Frontal cortex (tissue), 4 donors: Measurements from ENCODE around the gene ATP5MK. TPM values are rescaled to one million over a fixed set of nuclear protein-coding genes. Genes with fewer than 3 reads are reported as not detected.
"Not testable (repeated sequence)": the region's sequence is repeated elsewhere in the genome, so short reads cannot be mapped to it uniquely, and the experiment has no call there.

Experiments used
- DNase-seq, 2 donors: peaks; one replicate each; pipeline ENCODE4 v3.0.0; 2012; ENCODE audit warnings: low spot score in 2 of 2
- FAIRE-seq: peaks from 2 replicates; lab custom pipeline; 2012; peaks lifted over from hg19 to GRCh38; lab: Jason Lieb, UNC
- total RNA-seq: library from RNA; depleted of rRNA; stranded (reverse); fragments of >200 nt; gene quantifications from one replicate; pipeline ENCODE4 v1.2.3, GENCODE V29; 2014
- donor health status: control.
- donor health status: control.
- donor health status: control.

Gene ATP5MK
- total RNA-seq, 1 donor from 2014 or later: 181 TPM

- FAIRE-seq: no peak
Measured at GRCh38 chr10:103413564-103413963, 17.3 kb upstream of the ATP5MK start.

GRCh38 chr10:103397191-103397825, 1.0 kb upstream of the ATP5MK start:
- FAIRE-seq (no peak), DNase-seq (no peak)

More at GRCh38 chr10:103413564-103413963, 17.3 kb upstream of the ATP5MK start:
- DNase-seq: no peak

- FAIRE-seq: no peak
- no peak for DNase-seq
Measured at GRCh38 chr10:103396789-103397087, 463 bp upstream of the ATP5MK start.

GRCh38 chr10:103395754-103396066, 565 bp downstream of the ATP5MK start:
- FAIRE-seq (no peak), DNase-seq (no peak)

GRCh38 chr10:103394180-103394579, 2.1 kb downstream of the ATP5MK start:
- no peak for DNase-seq
- FAIRE-seq: no peak

GRCh38 chr10:103382769-103383168, 13.5 kb downstream of the ATP5MK start:
- DNase-seq (no peak), FAIRE-seq (no peak)

- FAIRE-seq (no peak), DNase-seq (no peak)
Measured at GRCh38 chr10:103374263-103374662, 22.0 kb downstream of the ATP5MK start.

- FAIRE-seq (no peak), DNase-seq (no peak)
Measured at GRCh38 chr10:103373544-103373943, 22.7 kb downstream of the ATP5MK start.

- FAIRE-seq: no peak
Measured at GRCh38 chr10:103367782-103368518, 28.3 kb downstream of the ATP5MK start, which contains the start of gene TAF5. Gene TAF5, plus strand, starts transcription at chr10:103367976. Its CDS starts 14 bp downstream, at chr10:103367990.

GRCh38 chr10:103367379-103367781, 28.9 kb downstream of the ATP5MK start:
- no peak for FAIRE-seq
- DNase-seq: no peak

More at GRCh38 chr10:103367782-103368518, 28.3 kb downstream of the ATP5MK start, which contains the start of gene TAF5:
- peak; percentile 90 to 93 for DNase-seq

- not testable (repeated sequence) for DNase-seq, FAIRE-seq
Measured at GRCh38 chr10:103360791-103361190, 35.5 kb downstream of the ATP5MK start.

- FAIRE-seq, DNase-seq: not testable (repeated sequence)
Measured at GRCh38 chr10:103359493-103359892, 36.8 kb downstream of the ATP5MK start.

- FAIRE-seq (no peak), DNase-seq (no peak)
Measured at GRCh38 chr10:103355906-103356599, 40.2 kb downstream of the ATP5MK start.

GRCh38 chr10:103354567-103354966, 41.7 kb downstream of the ATP5MK start:
- not testable (repeated sequence) for FAIRE-seq, DNase-seq

- no peak for DNase-seq
- no peak for FAIRE-seq
Measured at GRCh38 chr10:103353281-103353680, 43.0 kb downstream of the ATP5MK start.

- FAIRE-seq (no peak), DNase-seq (peak; percentile 86 to 88)
Measured at GRCh38 chr10:103350517-103351260, 45.6 kb downstream of the ATP5MK start, which contains the start of gene PCGF6. Gene PCGF6, minus strand, starts transcription at chr10:103351140. Its CDS starts 74 bp downstream, at chr10:103351066.

GRCh38 chr10:103350175-103350516, 46.1 kb downstream of the ATP5MK start:
- no peak for DNase-seq
- no peak for FAIRE-seq
